NCI-H510A treated with DMSO at 0.1 percent for 48 hours (cell line): ENCODE data around the gene OR1D5.
"Not testable (repeated sequence)": the region's sequence is repeated elsewhere in the genome, so short reads cannot be mapped to it uniquely, and the experiment has no call there.

Experiments used
- DNase-seq: peaks from one replicate; lab custom pipeline; 2025; lab: John Stamatoyannopoulos, UW

The OR1D5 gene, protein sequence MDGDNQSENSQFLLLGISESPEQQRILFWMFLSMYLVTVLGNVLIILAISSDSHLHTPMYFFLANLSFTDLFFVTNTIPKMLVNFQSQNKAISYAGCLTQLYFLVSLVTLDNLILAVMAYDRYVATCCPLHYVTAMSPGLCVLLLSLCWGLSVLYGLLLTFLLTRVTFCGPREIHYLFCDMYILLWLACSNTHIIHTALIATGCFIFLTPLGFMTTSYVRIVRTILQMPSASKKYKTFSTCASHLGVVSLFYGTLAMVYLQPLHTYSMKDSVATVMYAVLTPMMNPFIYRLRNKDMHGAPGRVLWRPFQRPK

DNA sequence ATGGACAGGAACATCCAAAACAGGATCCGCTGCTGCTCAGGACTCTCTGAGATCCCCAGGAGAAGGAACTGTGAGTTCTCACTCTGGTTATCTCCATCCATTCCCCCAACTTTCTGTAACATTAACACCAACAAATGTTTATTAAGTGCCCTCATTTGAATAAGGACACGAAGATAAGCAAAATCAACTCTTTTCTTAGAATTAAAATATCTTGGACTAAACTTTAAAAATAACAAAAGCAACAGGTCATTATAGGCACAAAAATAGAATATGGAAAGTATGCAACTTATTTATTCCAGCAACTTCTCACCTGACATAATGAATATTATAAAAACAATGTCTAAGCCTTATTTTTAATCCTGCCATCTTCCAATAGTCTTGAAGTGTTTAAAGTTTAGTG is at the start of gene OR1D5:
OR1D5 (minus strand) TSS at position 101 of the 400 bp plus-strand sequence; CDS start at position 101, 0 bp downstream.
- not testable (repeated sequence) for DNase-seq

DNA sequence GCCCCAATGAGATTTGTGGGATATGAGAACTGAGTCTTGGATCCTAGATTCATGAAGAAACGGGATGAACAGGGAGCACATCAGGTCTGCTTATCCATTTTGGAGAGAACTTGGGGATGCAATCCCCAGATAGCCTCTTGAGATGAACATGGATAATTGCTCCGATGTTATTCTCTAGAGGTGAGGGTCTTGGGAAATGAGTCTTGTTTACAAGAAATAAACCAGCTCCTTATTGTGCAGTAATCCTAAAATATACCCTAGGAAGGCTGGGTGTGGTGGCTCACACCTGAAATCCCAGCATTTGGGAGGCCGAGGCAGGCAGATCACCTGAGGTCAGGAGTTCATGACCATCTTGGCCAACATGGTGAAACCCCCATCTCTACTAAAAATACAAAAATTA is 40.9 kb upstream of the OR1D5 start, which contains the start of gene OR1D2:
OR1D2 (minus strand) TSS at position 101 of the 400 bp plus-strand sequence. CDS start 11,426 bp downstream, outside the sequence.
- DNase-seq = no peak

DNA sequence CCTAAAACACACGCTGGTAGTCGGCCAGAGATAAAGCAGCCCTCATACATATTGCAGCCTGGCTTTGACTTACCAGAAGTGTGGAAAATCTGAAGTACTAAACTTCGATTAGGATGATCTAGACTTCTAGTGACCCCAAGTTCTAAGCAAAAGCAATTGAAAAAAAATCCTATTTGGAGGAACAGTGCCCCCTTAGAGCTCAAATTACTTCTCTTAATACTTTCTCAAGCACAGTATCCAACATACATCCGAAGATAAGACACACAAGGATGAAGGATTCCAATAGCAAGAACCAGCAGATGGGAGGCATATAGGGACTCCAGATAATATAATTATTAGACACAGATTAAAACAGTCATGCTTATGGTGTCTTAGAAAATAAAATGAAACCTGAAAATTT is 10.4 kb upstream of the OR1D5 start:
- DNase-seq = not testable (repeated sequence)

DNA sequence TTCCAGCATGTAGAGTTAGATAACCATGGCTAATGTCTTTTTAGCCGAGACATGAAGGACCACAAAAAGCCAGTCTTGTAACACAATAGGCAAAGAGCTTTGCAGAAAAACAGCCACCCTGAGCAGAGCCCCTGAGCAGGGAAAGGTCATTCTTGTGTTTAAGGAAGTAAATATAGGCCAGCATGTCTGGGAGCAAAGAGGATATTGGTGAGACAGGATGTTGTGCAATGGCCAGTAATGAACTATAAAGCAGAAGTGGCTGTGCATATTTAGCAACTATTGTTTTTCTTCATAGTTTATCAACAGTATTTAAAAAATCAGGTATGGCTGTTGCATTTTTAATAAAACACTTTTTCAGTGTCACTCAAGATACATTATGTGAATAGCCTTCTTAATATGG is 1.8 kb upstream of the OR1D5 start:
- DNase-seq = not testable (repeated sequence)

DNA sequence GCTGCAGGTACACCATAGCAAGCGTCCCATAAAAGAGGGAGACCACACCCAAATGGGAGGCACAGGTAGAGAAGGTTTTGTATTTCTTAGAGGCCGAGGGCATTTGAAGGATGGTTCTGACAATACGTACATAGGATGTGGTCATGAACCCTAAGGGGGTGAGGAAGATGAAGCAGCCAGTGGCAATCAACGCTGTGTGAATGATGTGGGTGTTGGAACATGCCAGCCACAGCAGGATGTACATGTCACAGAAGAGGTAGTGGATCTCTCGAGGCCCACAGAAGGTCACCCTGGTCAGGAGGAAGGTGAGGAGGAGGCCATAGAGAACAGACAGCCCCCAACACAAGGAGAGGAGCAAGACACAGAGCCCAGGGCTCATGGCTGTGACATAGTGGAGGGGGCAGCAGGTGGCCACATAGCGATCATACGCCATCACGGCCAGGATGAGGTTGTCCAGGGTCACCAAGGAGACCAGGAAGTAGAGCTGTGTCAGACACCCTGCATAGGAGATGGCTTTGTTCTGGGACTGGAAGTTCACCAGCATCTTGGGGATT is 506 bp downstream of the OR1D5 start:
- DNase-seq = not testable (repeated sequence)

DNA sequence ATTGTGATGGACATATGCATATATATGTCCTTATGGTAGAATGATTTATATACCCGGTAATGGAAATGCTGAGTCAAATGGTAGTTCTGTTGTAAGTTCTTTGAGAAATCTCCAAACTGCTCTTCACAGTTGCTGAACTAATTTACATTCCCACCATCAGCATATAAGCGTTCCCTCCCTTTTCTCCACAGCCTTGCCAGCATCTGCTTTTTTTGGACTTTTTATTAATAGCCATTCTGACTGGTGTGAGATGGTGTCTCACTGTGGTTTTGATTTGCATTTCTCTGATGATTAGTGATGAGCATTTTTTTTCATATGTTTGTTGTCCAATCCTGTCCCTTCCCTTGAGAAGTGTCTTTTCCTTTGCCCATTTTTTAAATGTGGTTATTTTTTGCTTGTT is 8.5 kb downstream of the OR1D5 start:
- not testable (repeated sequence) for DNase-seq

DNA sequence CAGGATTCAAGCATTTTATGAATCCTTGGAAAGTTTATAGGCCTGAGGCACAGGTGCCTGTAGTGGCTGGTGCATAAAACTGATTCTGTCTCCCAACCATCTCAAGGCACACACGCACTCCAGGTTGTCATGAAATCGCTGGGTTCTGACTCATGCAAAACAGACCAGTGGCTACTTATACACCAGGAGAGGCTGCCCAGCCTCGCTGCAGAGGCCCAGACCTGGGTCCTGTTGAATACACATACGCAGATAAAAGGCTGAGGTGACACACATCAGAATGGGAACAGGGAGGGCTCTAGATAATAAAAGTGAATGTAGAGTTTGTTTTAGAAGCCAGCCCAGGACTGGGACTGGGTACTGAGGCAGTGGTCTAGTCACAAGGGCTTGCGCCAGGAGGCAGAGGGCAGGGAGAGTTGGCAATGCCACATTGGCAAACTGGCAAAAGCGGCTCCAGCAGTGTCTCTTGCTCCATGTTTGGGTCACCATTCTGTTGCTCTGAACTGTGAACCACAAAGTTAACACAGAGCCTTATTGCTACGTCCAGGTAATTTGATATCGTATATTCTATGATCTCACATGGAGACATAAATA is 13.6 kb downstream of the OR1D5 start:
- no peak for DNase-seq

DNA sequence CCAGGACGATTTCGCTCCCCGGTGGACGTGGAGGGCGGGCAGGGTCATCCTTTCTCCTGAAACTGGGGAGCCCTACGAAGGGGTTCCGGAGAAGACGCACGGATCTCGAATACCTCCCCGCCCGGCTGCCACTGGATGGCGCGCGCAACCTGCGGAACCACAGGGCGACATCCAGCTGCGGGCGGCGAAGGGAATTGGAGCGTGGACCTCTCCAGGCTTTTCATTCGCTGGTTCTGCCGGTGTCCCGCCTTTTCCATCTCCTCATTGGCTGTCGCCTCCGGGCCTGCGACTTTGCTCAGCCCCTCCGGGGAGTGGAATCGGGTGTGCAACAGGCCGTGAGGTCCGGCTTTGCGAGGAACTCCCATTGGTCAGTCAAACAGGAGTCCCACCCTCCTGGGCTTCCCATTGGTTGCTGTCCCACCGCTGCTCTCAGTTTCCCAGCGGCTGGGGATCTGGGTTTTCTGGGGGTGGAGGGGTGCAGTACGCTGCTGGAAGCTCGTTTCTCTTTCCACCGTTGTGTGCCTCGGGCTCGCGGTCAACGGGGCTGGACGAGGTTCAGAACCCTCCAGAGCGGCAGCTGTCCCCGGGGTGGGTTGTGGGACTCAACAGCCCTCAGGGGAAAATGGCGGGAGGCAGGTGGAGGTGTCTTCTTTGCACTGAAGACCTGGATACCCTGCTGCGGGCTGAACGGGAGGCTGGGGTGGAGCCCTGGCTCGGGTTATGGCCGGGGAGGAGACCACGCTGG is 14.5 kb downstream of the OR1D5 start:
- DNase-seq = peak; percentile 83

DNA sequence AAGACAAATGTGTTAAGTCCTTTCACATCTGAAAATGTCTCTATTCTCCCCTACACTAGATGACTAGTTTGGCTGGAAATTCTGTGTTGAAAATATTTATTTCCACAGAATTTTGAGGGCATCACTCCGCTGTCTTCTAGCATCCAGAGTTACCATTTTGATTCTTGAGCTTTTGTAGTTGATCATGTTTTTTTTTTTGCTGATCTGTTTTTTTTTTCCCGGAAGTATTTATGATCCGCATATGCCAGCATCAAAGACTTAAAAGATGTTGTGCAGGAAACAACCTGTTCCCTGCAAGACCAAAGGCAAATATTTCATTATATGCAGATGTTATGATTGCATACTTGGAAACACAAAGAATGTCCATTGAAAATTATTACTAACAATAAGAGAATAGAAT is 16.7 kb downstream of the OR1D5 start:
- DNase-seq = no peak

DNA sequence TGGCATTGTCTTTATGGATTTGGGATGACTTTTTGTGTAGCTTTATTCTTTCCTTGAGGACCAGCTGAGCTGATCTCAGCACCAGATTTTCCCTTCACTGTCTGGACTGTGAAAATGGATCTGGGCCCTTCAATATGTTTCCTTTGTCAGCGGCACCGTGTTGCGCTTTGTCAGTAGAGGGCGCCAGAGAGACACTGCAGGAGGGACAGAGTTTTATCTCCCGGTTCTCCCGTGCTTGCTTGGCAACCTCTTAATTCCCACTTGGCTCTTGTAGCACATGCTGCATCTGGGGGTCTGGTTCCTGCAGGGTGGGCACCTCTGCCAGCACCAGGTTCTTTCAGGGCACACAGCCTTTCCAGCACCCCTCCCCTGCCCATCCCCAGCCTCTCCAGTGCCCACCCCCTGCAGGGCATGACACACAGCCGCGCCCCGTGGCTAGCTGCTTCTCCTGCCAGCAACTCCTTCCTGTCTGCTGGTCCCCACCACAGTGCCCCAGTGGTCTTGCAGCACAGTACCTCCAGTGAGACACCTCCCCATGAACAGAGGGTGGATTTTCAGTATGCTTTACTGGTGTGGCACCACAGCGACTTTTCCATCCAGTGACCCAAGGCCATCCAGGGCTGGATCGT is 19.6 kb downstream of the OR1D5 start:
- DNase-seq = no peak

DNA sequence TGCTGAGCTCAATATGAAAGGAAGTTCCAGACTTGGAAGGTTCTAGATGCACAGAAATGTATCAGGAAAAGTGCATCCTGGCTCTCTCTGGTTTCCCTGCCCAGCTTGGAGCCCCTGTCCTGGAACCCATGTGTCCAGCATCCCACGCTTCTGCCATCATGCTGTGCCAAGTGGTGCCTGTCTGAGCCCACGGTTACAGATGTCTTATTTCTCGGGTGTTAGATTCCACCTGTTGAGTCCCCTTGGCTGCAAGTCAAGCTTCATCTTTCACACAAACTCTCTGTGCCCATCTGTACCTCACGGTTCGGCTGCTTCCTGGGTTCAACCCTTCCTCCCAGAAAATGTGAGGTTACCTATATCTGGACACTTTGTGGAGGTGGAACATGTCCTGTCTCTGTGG is 22.5 kb downstream of the OR1D5 start:
- no peak for DNase-seq

DNA sequence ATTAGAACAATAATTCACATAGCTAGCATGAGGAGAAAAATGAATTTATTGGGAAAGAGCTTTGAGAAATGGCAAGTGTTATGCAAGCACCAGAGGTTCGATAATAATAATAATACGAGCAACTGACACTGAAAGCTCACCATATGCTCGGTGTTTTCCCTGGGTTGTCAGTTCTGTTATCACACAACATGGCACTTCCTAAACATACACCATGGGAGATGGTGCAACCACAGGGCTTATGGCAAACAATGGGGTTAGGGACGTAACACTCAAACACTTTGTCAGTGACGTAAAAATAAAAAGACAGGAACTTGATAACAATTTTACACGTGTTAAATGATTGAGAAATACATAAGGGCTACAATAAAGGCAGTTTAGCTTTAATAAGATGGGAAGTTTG is 23.7 kb downstream of the OR1D5 start:
- DNase-seq = no peak

DNA sequence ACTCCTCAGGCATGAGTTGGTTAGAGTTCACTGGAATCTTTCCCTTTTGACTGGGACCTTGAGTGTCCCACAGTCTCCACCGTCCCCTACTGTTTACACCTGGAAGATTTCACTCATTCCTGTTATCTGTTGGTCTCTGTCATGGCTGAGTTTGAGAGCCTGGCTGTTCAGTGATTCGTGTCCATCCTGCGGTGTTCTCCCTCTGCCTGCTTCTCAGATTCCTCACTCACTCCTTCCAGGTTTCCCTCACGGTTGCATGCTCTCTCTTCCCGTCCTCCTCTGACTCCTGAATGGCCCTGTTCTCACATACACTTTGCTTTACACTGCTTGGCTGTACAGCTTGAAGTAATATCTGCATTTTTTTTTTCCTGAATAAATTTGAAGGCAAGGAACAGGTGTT is 24.5 kb downstream of the OR1D5 start:
- no peak for DNase-seq

DNA sequence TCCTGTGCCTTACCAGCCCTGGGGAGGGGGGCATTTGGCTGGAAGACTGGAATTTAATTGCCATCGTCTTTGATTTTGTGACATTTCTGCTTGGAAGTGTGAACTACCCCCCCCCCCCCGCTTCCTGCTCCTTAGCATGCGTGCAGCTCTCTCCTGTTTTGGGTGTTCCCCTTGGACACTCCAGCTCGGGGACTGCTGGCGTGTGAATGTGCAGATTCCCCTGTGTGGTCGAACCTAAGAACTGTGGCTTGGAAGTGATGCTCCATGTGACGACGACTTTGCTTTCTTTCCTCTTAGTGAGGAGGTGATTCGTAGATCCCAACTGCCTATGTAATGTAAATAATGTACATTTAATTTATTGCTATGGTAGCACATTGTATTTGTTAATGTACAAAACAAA is 26.1 kb downstream of the OR1D5 start:
- DNase-seq = no peak

DNA sequence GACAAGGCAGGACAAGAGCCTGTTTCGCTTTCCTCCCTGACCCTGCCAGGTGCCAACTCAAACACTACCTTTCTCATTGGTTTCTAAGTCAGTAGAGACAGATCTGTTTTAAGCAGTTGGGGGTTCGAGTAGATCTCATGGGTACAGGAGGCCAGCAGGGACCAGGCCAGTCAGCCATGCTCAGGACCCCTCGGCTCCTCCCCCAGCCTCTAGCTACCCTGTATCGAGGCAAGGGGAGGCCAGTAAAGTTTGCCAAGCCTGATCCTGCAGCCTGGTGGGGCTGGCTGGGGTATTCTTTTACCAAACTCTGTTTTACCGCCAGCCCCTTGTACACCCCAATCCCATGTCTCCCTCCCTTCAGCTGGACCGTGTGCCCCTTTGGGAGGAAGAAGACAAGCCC is 26.6 kb downstream of the OR1D5 start:
- DNase-seq = no peak

DNA sequence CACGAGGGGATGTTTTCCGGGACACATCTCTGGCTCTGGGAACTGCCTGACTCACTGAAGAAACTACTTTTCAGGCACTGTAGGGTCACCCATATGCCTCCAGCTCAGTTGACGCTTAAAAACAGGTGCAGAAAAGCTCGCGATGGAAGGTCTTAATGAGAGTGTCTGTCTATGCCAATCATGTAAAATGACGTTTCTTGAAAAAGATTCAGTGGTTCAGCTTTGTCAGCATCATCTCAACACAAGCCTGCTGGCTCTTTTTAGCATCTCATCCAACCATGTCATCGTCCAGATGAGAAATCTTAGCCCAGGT is 27.5 kb downstream of the OR1D5 start:
- DNase-seq = no peak

DNA sequence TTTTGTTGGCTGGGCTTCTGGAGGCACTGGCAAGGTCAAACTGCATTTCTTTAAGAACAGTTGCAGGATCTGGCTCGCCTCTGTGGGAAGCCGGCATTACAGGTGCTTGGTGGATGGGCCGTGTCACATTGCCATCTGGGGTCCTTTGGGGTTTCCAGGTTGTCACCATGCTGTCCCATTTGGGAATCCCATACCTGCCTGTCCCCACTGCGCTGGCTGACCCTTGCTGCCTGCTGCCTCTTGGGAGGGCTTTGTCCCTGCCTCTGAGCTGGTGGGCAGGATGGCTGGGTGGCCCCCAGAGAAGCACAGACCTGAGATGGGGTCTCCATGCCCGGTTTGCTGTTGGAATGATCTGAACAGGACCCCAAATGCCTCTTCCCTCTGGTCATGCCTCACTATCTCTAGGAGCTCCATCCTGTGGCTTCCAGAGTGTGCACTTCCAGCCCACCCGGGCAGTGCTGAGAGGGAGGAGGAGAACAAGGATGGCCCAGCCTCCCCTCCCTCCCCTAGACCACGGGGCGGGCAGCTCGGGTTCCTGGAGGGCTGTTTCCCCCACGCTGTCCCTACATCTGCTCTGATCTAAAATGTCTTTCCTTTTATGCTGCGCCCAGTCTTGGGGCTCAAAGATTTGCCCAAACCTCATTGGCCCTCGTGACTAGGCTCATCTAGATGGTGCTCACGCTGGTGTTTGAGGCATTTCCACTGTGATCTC is 28.0 kb downstream of the OR1D5 start:
- DNase-seq = no peak

DNA sequence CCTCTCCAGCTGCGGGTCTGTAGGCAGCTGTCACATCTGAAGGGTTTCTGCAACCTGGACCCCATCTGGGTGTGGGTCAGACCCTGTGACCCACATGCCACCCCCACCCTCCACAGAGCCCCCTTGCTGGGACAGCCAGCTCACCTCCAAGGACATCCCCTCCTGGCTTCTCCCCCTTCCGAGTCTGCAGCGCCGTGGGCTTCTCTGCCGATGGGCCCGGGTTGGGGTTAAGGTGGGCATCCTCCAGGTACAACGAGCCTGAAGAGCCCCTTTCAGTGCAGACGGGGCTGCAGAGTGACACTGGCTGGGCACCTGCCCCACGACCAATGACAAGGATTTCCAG is 28.9 kb downstream of the OR1D5 start:
- DNase-seq = no peak

DNA sequence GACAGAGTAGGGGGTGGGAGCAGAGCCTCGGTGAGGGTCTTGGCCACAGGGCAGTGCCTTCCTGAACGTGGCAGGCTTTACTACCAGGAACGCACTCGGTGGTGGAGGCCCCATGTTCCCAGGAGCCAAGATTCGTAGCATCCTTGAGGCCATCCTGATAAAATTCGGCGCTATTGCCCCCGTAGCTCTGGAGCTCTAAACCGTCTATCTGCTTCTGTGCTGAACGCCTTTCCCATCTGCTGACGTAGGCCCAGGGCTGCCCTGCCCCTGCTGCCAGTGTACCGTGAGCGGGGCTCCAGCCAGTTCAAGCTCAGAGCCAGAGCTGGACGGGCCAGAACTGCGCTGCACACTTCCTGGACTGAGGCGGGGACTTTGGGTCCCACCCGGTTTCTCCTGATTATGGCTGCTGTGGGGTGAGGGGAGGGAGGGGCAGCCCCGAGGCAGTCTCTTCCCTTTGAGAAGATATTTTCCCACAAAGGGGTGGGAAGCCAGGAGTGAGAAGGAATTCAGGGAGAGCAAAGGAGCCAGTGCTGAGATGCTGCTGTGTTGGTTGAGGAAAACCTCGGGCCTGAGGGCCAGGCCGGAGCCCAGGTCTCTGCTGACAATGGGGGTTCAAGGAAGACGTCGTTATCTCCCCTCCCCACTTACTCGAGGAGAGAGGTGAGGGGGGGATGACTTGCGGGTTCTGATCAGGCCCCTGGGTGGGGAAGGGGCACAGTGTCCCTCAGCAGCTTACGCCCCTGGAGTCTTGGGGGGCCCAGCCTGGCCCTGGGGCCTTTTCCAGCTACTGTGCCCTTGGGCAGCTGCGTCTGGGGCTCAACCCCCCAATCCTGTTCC is 29.4 kb downstream of the OR1D5 start:
- no peak for DNase-seq

DNA sequence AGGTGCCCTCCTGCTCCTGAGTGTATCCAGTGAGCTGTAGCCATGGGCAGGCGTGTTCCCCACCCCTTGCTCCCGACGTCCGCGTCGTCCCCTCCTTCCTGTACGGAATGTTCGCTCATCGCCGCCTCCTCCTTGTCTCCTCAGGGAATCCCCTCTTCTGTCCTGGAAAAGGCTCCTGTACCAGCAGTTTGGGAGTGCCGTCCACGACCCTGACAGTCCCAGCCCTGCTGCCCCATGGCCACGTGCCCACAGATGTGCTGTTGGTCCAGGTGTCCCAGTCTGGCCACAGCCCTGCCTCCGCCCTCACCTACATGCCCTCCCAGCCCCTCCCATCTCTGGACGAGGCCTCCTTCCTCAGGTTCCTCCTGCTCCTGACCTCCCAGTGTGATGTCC is 30.2 kb downstream of the OR1D5 start:
- DNase-seq = no peak
